ENCODE results near the gene FAM149B1.

FAM149B1 gene

GRCh38 chr10:73152009-73152408 lies 15.9 kb upstream of the FAM149B1 start:
- intact Hi-C loops (cut with DNase I; ENCODE audit: low total_unique reads), result no loop called here
- Histone ChIP-seq H3K9me3 (no peaks in the 10 kb centered on the region), H3K4me3 (no peak overlapping the region), H3K27me3 (no peaks in the 10 kb centered on the region), H3K36me3 (peaks cover 71 to 73% (median 72%) of the 10 kb centered on the region in 3 donors), H3K4me1 (no peaks in the 10 kb centered on the region), H3K27ac (no peak overlapping the region)
- TF ChIP-seq CTCF (IDR thresholded peaks at IDR 0.05), result no peak
- no peak for DNase-seq

- H3K27ac ChIP-seq, result no peak overlapping the region
- no peaks in the 10 kb centered on the region for H3K27me3 ChIP-seq
- no peak for TF ChIP-seq CTCF (IDR thresholded peaks at IDR 0.05)
- H3K4me3 ChIP-seq, result no peak overlapping the region
- intact Hi-C loops (cut with DNase I; ENCODE audit: low total_unique reads), result loop anchor here (5.0 kb wide), 1 partner anchor 64 kb away; no protein-coding TSS in a partner anchor
- peaks cover 0 to 6% (median 1%) of the 10 kb centered on the region in 4 donors for H3K4me1 ChIP-seq
- peaks cover 46 to 67% (median 58%) of the 10 kb centered on the region in 3 donors for H3K36me3 ChIP-seq
- no peak for DNase-seq
- H3K9me3 ChIP-seq, result no peaks in the 10 kb centered on the region
Measured at GRCh38 chr10:73156054-73156453, 11.9 kb upstream of the FAM149B1 start.

GRCh38 chr10:73159038-73159648 lies 8.8 kb upstream of the FAM149B1 start:
- peaks cover 25 to 53% (median 53%) of the 10 kb centered on the region in 3 donors for H3K36me3 ChIP-seq
- peak; percentile 75 to 76 for TF ChIP-seq CTCF (IDR thresholded peaks at IDR 0.05)
- intact Hi-C loops (cut with DNase I; ENCODE audit: low total_unique reads), result loop anchor here (5.0 kb wide), 1 partner anchor 67 kb away; no protein-coding TSS in a partner anchor
- no peaks in the 10 kb centered on the region for H3K27me3 ChIP-seq
- no peak overlapping the region for H3K4me3 ChIP-seq
- no peak overlapping the region for H3K27ac ChIP-seq
- H3K4me1 ChIP-seq, result peaks cover 0 to 27% (median 10%) of the 10 kb centered on the region in 4 donors
- DNase-seq, result peak; percentile 43 to 76
- H3K9me3 ChIP-seq, result no peaks in the 10 kb centered on the region

- H3K27ac ChIP-seq, result no peak overlapping the region
- no peak for DNase-seq
- no peak for TF ChIP-seq CTCF (IDR thresholded peaks at IDR 0.05)
- H3K9me3 ChIP-seq, result no peaks in the 10 kb centered on the region
- peaks cover 10 to 36% (median 34%) of the 10 kb centered on the region in 3 donors for H3K36me3 ChIP-seq
- no peaks in the 10 kb centered on the region for H3K27me3 ChIP-seq
- H3K4me3 ChIP-seq, result no peak overlapping the region
- intact Hi-C loops (cut with DNase I; ENCODE audit: low total_unique reads), result loop anchor here (5.0 kb wide), 1 partner anchor 799 kb away; no protein-coding TSS in a partner anchor
- H3K4me1 ChIP-seq, result peaks cover 0 to 32% (median 13%) of the 10 kb centered on the region in 4 donors
Measured at GRCh38 chr10:73161079-73161478, 6.8 kb upstream of the FAM149B1 start.

GRCh38 chr10:73161662-73162061 lies 6.3 kb upstream of the FAM149B1 start:
- TF ChIP-seq CTCF (IDR thresholded peaks at IDR 0.05), result no peak
- intact Hi-C loops (cut with DNase I; ENCODE audit: low total_unique reads), result loop anchor here (5.0 kb wide), 1 partner anchor 799 kb away; no protein-coding TSS in a partner anchor
- H3K27ac ChIP-seq, result no peak overlapping the region
- no peaks in the 10 kb centered on the region for H3K9me3 ChIP-seq
- H3K36me3 ChIP-seq, result peaks cover 10 to 31% (median 28%) of the 10 kb centered on the region in 3 donors
- no peaks in the 10 kb centered on the region for H3K27me3 ChIP-seq
- no peak overlapping the region for H3K4me3 ChIP-seq
- peaks cover 0 to 38% (median 17%) of the 10 kb centered on the region in 4 donors for H3K4me1 ChIP-seq
- no peak for DNase-seq

Data from tibial artery (tissue), 4 donors.